GM23338 (cell line): ENCODE data around the gene JDP2. TPM values are rescaled to one million over a fixed set of nuclear protein-coding genes. Genes with fewer than 3 reads are reported as not detected.

Source experiments
- ATAC-seq: fragments of 200-7000 bp; cut with Tn5 transposase; 3 replicates; pipeline ENCODE4 v1.9.1; 2020
- DNase-seq: peaks from one replicate; pipeline ENCODE4 v3.0.0-alpha.2; 2015; ENCODE audit warnings: low spot score
- H2AFZ ChIP-seq: fragments of 200-600 bp; sonication (generic); 2 replicates; pipeline ENCODE4 v1.8.0; 2016; ENCODE audit warnings: antibody characterized with exemption, mild to moderate bottlenecking, moderate library complexity
- H3F3A ChIP-seq: fragments of 200-600 bp; sonication (generic); replicated peaks from 2 replicates; pipeline ENCODE4 v1.8.0; 2017; ENCODE audit warnings: antibody characterized with exemption, mixed run types, low read depth
- H3K27ac ChIP-seq: fragments of 200-600 bp; sonication (generic); 2 replicates; pipeline ENCODE4 v1.6.1; 2016; ENCODE audit warnings: low read depth
- H3K27me3 ChIP-seq: fragments of 200-600 bp; sonication (generic); 2 replicates; pipeline ENCODE4 v1.8.0; 2016; ENCODE audit warnings: mild to moderate bottlenecking, mixed run types, moderate library complexity; ENCODE audit not compliant: insufficient read depth
- H3K36me3 ChIP-seq: fragments of 200-600 bp; sonication (generic); 2 replicates; pipeline ENCODE4 v1.8.0; 2016; ENCODE audit warnings: mild to moderate bottlenecking; ENCODE audit not compliant: insufficient read depth
- H3K4me1 ChIP-seq: fragments of 200-600 bp; sonication (generic); 2 replicates; pipeline ENCODE4 v1.8.0; 2016; ENCODE audit warnings: mild to moderate bottlenecking, moderate library complexity; ENCODE audit not compliant: insufficient read depth
- H3K4me2 ChIP-seq: fragments of 200-600 bp; sonication (generic); 2 replicates; pipeline ENCODE4 v1.7.1; 2017; ENCODE audit warnings: mixed run types
- H3K4me3 ChIP-seq: fragments of 200-600 bp; sonication (generic); 2 replicates; pipeline ENCODE4 v1.6.1; 2016; ENCODE audit warnings: mixed run types
- H3K79me2 ChIP-seq: fragments of 200-600 bp; sonication (generic); replicated peaks from 2 replicates; pipeline ENCODE4 v1.8.0; 2017; ENCODE audit warnings: mild to moderate bottlenecking; ENCODE audit not compliant: insufficient read depth
- H3K9me2 ChIP-seq: fragments of 200-600 bp; sonication (generic); 2 replicates; pipeline ENCODE4 v1.8.0; 2017; ENCODE audit not compliant: insufficient read depth
- H4K20me1 ChIP-seq: fragments of 200-600 bp; sonication (generic); replicated peaks from 2 replicates; pipeline ENCODE4 v1.8.0; 2017; ENCODE audit warnings: mild to moderate bottlenecking; ENCODE audit not compliant: insufficient read depth
- H3K27ac Mint-ChIP-seq: 2 replicates; pipeline ENCODE4 v1.8.0; 2020; ENCODE audit warnings: inconsistent platforms, mild to moderate bottlenecking, moderate library complexity, mixed read lengths
- H3K27me3 Mint-ChIP-seq: 3 replicates; pipeline ENCODE4 v1.8.0; 2022; ENCODE audit warnings: low read depth, mild to moderate bottlenecking, moderate library complexity, mixed read lengths, inconsistent platforms; ENCODE audit not compliant: insufficient read depth, poor library complexity
- H3K36me3 Mint-ChIP-seq: 3 replicates; pipeline ENCODE4 v1.8.0; 2021; ENCODE audit warnings: low read depth, mild to moderate bottlenecking, inconsistent platforms, moderate library complexity, mixed read lengths
- H3K4me1 Mint-ChIP-seq: 3 replicates; pipeline ENCODE4 v1.8.0; 2020; ENCODE audit warnings: mild to moderate bottlenecking, inconsistent platforms, mixed read lengths
- H3K4me3 Mint-ChIP-seq: 3 replicates; pipeline ENCODE4 v1.8.0; 2021; ENCODE audit warnings: moderate library complexity, mild to moderate bottlenecking, inconsistent platforms, mixed read lengths
- H3K9me3 Mint-ChIP-seq: 3 replicates; pipeline ENCODE4 v1.8.0; 2020; ENCODE audit warnings: moderate library complexity, mild to moderate bottlenecking, inconsistent platforms, mixed read lengths
- CREB1 ChIP-seq: fragments of 250-450 bp; sonication (Bioruptor Pico); IDR thresholded peaks from 2 replicates; pipeline ENCODE4 v1.5.0; 2020; ENCODE audit warnings: low read depth, mild to moderate bottlenecking, moderate library complexity
- EZH2 ChIP-seq: fragments of 200-600 bp; sonication (generic); IDR thresholded peaks from one replicate; pipeline ENCODE4 v1.8.0; 2017; ENCODE audit warnings: antibody characterized with exemption, mild to moderate bottlenecking, low read depth; ENCODE audit not compliant: unreplicated experiment
- EZH2phosphoT487 ChIP-seq: fragments of 200-600 bp; sonication (generic); IDR thresholded peaks from one replicate; pipeline ENCODE4 v1.8.1; 2018; ENCODE audit warnings: antibody characterized with exemption; ENCODE audit not compliant: unreplicated experiment
- JUNB ChIP-seq: IDR thresholded peaks from one replicate; pipeline ENCODE4 v1.6.1; 2016; ENCODE audit warnings: antibody characterized with exemption; ENCODE audit not compliant: unreplicated experiment
- NANOG ChIP-seq: IDR thresholded peaks from 2 replicates; pipeline ENCODE4 v1.6.1; 2016; ENCODE audit warnings: antibody characterized with exemption, borderline replicate concordance
- POLR2AphosphoS5 ChIP-seq: IDR thresholded peaks from 2 replicates; pipeline ENCODE4 v1.6.1; 2016; ENCODE audit warnings: antibody characterized with exemption, low read depth
- STAT1 ChIP-seq: IDR thresholded peaks from one replicate; pipeline ENCODE4 v1.6.1; 2016; ENCODE audit warnings: antibody characterized with exemption; ENCODE audit not compliant: unreplicated experiment
- ZNF114 ChIP-seq: fragments of 250-450 bp; sonication (Bioruptor Pico); IDR thresholded peaks from 2 replicates; pipeline ENCODE4 v1.5.0; 2020; ENCODE audit warnings: mild to moderate bottlenecking, moderate library complexity
- ZNF331 ChIP-seq: fragments of 250-450 bp; sonication (Bioruptor Pico); IDR thresholded peaks from 2 replicates; pipeline ENCODE4 v1.5.0; 2020; ENCODE audit warnings: low read depth, mild to moderate bottlenecking, moderate library complexity
- polyA plus RNA-seq: library from polyadenylated mRNA; unstranded; fragments of >200 nt; fragmentation: Nextera tagmentation; extraction: Ambion mirVana; gene quantifications from 2 replicates; pipeline ENCODE4 v1.2.1, GENCODE V29; 2016
- total RNA-seq: library from RNA; depleted of rRNA; stranded (reverse); fragments of >200 nt; shearing (Covaris generic); gene quantifications from 2 replicates; pipeline ENCODE4 v1.2.3, GENCODE V29; 2014
- TF ChIP-seq, protein P1 (sequence below): IDR thresholded peaks from one replicate; pipeline ENCODE4 v1.6.1; 2018; ENCODE audit warnings: antibody characterized with exemption; ENCODE audit not compliant: unreplicated experiment
- TF ChIP-seq, protein P2 (sequence below): fragments of 250-450 bp; sonication (Bioruptor Pico); IDR thresholded peaks from 2 replicates; pipeline ENCODE4 v1.5.0; 2020; ENCODE audit warnings: mild to moderate bottlenecking, moderate library complexity
- TF ChIP-seq, protein P3 (sequence below): IDR thresholded peaks from 2 replicates; pipeline ENCODE4 v1.6.1; 2016; ENCODE audit warnings: antibody characterized with exemption
- TF ChIP-seq, protein P4 (sequence below), 2 experiments: fragments of 200-600 bp in 1 of 2; sonication (generic) in 1 of 2; conservative IDR thresholded peaks; 2 replicates each; pipeline versions ENCODE4 v1.5.1 to v1.6.1; 2016 to 2017; ENCODE audit warnings: antibody characterized with exemption in 2 of 2, low read depth in 2 of 2, mild to moderate bottlenecking in 2 of 2, moderate library complexity in 1 of 2

The JDP2 gene
- total and polyA plus RNA-seq, 2 experiments from 2014 or later, result 12.5 to 38.9 TPM

DNA sequence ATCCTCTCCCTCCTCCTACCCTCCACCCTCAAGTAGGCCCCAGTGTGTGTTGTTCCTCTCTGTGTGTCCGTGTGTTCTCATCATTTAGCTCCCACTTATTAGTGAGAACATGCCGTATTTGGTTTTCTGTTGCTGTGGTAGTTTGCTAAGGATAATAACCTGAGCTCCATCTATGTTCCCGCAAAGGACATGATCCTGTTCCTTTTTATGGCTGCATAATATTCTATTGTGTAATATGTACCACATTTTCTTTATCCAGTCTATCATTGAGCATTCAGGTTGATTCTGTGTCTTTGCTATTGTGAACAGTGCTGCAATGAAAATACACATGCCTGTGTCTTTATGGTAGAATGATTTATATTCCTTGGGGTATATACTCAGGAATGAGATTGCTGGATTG is 30.5 kb downstream of the JDP2 start:
- peaks cover 29% of the 10 kb centered on the region for H3K36me3 Mint-ChIP-seq
- peaks cover 12% of the 10 kb centered on the region for H3K27me3 Mint-ChIP-seq
- DNase-seq (no peak), ATAC-seq (no peak)
- H3K27me3 ChIP-seq, result no peaks in the 10 kb centered on the region
- H3K27ac Mint-ChIP-seq, result no peak overlapping the region
- peaks cover 50% of the 10 kb centered on the region for H3K79me2 ChIP-seq
- H3F3A ChIP-seq, result peaks cover 5% of the 10 kb centered on the region; the same call in 1 of the 2 replicates
- H3K27ac ChIP-seq, result 0 out of 2 replicates have a peak overlapping the region, but pooled peaks have one; percentile 55
- H4K20me1 ChIP-seq, result peaks cover 5% of the 10 kb centered on the region
- TF ChIP-seq, protein P1, sequence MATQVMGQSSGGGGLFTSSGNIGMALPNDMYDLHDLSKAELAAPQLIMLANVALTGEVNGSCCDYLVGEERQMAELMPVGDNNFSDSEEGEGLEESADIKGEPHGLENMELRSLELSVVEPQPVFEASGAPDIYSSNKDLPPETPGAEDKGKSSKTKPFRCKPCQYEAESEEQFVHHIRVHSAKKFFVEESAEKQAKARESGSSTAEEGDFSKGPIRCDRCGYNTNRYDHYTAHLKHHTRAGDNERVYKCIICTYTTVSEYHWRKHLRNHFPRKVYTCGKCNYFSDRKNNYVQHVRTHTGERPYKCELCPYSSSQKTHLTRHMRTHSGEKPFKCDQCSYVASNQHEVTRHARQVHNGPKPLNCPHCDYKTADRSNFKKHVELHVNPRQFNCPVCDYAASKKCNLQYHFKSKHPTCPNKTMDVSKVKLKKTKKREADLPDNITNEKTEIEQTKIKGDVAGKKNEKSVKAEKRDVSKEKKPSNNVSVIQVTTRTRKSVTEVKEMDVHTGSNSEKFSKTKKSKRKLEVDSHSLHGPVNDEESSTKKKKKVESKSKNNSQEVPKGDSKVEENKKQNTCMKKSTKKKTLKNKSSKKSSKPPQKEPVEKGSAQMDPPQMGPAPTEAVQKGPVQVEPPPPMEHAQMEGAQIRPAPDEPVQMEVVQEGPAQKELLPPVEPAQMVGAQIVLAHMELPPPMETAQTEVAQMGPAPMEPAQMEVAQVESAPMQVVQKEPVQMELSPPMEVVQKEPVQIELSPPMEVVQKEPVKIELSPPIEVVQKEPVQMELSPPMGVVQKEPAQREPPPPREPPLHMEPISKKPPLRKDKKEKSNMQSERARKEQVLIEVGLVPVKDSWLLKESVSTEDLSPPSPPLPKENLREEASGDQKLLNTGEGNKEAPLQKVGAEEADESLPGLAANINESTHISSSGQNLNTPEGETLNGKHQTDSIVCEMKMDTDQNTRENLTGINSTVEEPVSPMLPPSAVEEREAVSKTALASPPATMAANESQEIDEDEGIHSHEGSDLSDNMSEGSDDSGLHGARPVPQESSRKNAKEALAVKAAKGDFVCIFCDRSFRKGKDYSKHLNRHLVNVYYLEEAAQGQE, result no peak
- TF ChIP-seq EZH2phosphoT487 (no peak), ZNF114 (no peak), CREB1 (CRISPR knock-in tag) (no peak), JUNB (no peak), NANOG (no peak), POLR2AphosphoS5 (no peak), EZH2 (no peak), ZNF331 (no peak), STAT1 (no peak)
- TF ChIP-seq, protein P2, sequence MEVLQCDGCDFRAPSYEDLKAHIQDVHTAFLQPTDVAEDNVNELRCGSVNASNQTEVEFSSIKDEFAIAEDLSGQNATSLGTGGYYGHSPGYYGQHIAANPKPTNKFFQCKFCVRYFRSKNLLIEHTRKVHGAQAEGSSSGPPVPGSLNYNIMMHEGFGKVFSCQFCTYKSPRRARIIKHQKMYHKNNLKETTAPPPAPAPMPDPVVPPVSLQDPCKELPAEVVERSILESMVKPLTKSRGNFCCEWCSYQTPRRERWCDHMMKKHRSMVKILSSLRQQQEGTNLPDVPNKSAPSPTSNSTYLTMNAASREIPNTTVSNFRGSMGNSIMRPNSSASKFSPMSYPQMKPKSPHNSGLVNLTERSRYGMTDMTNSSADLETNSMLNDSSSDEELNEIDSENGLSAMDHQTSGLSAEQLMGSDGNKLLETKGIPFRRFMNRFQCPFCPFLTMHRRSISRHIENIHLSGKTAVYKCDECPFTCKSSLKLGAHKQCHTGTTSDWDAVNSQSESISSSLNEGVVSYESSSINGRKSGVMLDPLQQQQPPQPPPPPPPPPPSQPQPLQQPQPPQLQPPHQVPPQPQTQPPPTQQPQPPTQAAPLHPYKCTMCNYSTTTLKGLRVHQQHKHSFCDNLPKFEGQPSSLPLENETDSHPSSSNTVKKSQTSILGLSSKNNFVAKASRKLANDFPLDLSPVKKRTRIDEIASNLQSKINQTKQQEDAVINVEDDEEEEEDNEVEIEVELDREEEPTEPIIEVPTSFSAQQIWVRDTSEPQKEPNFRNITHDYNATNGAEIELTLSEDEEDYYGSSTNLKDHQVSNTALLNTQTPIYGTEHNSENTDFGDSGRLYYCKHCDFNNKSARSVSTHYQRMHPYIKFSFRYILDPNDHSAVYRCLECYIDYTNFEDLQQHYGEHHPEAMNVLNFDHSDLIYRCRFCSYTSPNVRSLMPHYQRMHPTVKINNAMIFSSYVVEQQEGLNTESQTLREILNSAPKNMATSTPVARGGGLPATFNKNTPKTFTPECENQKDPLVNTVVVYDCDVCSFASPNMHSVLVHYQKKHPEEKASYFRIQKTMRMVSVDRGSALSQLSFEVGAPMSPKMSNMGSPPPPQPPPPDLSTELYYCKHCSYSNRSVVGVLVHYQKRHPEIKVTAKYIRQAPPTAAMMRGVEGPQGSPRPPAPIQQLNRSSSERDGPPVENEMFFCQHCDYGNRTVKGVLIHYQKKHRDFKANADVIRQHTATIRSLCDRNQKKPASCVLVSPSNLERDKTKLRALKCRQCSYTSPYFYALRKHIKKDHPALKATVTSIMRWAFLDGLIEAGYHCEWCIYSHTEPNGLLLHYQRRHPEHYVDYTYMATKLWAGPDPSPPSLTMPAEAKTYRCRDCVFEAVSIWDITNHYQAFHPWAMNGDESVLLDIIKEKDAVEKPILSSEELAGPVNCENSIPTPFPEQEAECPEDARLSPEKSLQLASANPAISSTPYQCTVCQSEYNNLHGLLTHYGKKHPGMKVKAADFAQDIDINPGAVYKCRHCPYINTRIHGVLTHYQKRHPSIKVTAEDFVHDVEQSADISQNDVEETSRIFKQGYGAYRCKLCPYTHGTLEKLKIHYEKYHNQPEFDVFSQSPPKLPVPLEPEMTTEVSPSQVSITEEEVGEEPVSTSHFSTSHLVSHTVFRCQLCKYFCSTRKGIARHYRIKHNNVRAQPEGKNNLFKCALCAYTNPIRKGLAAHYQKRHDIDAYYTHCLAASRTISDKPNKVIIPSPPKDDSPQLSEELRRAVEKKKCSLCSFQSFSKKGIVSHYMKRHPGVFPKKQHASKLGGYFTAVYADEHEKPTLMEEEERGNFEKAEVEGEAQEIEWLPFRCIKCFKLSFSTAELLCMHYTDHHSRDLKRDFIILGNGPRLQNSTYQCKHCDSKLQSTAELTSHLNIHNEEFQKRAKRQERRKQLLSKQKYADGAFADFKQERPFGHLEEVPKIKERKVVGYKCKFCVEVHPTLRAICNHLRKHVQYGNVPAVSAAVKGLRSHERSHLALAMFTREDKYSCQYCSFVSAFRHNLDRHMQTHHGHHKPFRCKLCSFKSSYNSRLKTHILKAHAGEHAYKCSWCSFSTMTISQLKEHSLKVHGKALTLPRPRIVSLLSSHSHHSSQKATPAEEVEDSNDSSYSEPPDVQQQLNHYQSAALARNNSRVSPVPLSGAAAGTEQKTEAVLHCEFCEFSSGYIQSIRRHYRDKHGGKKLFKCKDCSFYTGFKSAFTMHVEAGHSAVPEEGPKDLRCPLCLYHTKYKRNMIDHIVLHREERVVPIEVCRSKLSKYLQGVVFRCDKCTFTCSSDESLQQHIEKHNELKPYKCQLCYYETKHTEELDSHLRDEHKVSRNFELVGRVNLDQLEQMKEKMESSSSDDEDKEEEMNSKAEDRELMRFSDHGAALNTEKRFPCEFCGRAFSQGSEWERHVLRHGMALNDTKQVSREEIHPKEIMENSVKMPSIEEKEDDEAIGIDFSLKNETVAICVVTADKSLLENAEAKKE (CRISPR knock-in tag), result no peak
- TF ChIP-seq, protein P3, sequence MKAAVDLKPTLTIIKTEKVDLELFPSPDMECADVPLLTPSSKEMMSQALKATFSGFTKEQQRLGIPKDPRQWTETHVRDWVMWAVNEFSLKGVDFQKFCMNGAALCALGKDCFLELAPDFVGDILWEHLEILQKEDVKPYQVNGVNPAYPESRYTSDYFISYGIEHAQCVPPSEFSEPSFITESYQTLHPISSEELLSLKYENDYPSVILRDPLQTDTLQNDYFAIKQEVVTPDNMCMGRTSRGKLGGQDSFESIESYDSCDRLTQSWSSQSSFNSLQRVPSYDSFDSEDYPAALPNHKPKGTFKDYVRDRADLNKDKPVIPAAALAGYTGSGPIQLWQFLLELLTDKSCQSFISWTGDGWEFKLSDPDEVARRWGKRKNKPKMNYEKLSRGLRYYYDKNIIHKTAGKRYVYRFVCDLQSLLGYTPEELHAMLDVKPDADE, result no peak
- TF ChIP-seq, protein P4, sequence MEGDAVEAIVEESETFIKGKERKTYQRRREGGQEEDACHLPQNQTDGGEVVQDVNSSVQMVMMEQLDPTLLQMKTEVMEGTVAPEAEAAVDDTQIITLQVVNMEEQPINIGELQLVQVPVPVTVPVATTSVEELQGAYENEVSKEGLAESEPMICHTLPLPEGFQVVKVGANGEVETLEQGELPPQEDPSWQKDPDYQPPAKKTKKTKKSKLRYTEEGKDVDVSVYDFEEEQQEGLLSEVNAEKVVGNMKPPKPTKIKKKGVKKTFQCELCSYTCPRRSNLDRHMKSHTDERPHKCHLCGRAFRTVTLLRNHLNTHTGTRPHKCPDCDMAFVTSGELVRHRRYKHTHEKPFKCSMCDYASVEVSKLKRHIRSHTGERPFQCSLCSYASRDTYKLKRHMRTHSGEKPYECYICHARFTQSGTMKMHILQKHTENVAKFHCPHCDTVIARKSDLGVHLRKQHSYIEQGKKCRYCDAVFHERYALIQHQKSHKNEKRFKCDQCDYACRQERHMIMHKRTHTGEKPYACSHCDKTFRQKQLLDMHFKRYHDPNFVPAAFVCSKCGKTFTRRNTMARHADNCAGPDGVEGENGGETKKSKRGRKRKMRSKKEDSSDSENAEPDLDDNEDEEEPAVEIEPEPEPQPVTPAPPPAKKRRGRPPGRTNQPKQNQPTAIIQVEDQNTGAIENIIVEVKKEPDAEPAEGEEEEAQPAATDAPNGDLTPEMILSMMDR (conservative IDR thresholded peaks at IDR 0.05; ENCODE audit: low read depth in 2 of 2), result no peak
- H3K4me3 ChIP-seq, result no peak overlapping the region
- no peaks in the 10 kb centered on the region; the same call in none of the 2 replicates for H3K36me3 ChIP-seq
- H3K4me1 Mint-ChIP-seq, result peaks cover 57% of the 10 kb centered on the region
- H3K4me3 Mint-ChIP-seq, result no peak overlapping the region
- peaks cover 31% of the 10 kb centered on the region for H3K4me1 ChIP-seq
- no peak overlapping the region for H3K4me2 ChIP-seq
- H3K9me3 Mint-ChIP-seq, result no peaks in the 10 kb centered on the region
- H2AFZ ChIP-seq, result no peak overlapping the region
- H3K9me2 ChIP-seq, result no peaks in the 10 kb centered on the region
